GM21576 (cell line): ENCODE data around the gene FAF2.
"Not testable (repeated sequence)": the region's sequence is repeated elsewhere in the genome, so short reads cannot be mapped to it uniquely, and the experiment has no call there.

Experiments used
- ATAC-seq: cut with Tn5 transposase; IDR thresholded peaks from one replicate; pipeline ENCODE4 v1.9.1; 2021; ENCODE audit warnings: mild to moderate bottlenecking, moderate library complexity; ENCODE audit not compliant: unreplicated experiment

FAF2 gene

DNA sequence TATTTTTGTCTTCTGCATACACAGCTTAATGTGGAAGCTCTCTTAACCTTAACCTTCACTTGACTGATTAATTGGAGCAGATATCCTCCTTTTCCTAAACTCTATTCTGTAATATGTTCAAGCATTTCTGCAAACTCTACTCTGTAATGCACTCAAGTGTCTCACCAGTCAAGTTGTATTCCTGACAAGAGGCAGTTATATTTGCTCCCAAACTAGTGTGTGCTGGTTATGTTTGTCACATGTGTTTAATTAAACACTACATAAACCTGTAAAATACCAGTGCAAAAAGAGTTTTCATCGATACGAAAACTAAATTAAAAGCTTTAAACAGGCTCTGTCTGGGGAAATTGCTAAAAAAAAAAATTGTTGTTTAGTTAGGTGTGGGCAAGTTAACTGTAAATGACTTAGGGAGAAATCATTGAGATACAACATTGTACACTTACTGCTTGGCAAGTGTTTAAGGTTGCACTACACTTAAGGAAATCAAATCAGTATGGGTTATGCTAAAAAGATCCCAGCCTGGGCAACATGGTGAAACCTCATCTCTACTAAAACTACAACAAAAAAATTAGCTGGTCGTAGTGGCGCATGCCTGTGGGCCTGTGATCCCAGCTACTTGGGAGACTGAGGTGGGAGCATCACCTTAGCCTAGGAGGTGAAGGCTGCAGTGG, 6.7 kb downstream of the FAF2 start:
- ATAC-seq: no peak

- ATAC-seq: no peak
These were observed 10.8 kb downstream of the FAF2 start for GRCh38 chr5:176458904-176459561.

GRCh38 chr5:176461349-176461748, 13.2 kb downstream of the FAF2 start:
- ATAC-seq: no peak

- ATAC-seq: no peak
These were observed 15.1 kb downstream of the FAF2 start for GRCh38 chr5:176463113-176463764.

DNA sequence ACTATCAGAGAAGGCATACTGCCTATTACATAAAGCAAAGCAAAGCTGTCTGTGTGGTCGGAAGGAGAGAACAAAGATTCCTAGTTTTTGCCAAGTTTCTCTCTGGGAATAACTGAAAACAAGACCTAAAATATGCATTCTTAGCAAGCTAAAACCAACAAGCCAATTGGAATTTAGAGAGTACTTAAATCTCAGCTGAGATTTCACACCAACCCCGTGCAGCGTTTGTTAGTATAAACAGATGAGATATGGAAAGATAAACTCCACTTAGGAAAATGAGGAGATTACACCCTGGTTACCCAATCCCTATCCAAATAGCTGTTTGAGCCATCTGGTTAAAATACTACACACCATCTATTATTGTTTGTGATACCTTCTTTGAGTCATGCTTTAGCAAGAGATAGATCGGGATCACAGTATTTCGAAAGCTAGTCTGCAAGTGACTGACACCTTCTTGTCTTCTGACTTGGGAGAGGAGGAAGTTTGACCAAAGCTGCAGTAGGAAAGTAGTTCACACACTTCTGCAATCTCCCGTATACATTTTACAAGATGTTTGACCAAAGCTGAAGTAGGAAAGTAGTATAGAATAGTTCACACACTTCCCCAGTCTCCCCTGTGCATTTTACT, 18.2 kb downstream of the FAF2 start:
- no peak for ATAC-seq

GRCh38 chr5:176469296-176469695, 21.1 kb downstream of the FAF2 start:
- ATAC-seq: no peak

GRCh38 chr5:176470539-176470938, 22.4 kb downstream of the FAF2 start:
- ATAC-seq: no peak

- ATAC-seq: no peak
These were observed 22.9 kb downstream of the FAF2 start for GRCh38 chr5:176471098-176471497.

- ATAC-seq: no peak
These were observed 25.3 kb downstream of the FAF2 start for GRCh38 chr5:176473335-176474006.

GRCh38 chr5:176474476-176474875, 26.3 kb downstream of the FAF2 start:
- no peak for ATAC-seq

GRCh38 chr5:176481711-176482110, 33.5 kb downstream of the FAF2 start:
- ATAC-seq: no peak

DNA sequence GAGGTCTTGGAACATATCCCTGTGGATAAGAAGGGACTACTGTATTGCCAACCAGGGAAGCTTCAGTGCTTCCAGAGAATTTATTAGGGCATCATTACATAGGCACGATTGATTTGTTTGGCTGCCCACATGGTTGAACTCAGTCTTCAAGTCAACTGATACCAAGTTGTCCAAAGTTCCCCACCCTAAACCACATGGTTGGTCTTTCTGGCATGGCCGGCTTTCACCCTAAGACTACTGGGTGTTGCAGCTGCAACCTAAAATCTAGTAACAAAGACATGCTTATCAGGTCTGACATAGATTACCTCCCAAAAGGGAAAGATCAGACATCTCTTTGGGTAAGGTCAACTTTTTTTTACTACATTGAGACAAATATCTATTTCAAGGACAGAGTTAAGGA, 37.0 kb downstream of the FAF2 start:
- ATAC-seq: no peak

DNA sequence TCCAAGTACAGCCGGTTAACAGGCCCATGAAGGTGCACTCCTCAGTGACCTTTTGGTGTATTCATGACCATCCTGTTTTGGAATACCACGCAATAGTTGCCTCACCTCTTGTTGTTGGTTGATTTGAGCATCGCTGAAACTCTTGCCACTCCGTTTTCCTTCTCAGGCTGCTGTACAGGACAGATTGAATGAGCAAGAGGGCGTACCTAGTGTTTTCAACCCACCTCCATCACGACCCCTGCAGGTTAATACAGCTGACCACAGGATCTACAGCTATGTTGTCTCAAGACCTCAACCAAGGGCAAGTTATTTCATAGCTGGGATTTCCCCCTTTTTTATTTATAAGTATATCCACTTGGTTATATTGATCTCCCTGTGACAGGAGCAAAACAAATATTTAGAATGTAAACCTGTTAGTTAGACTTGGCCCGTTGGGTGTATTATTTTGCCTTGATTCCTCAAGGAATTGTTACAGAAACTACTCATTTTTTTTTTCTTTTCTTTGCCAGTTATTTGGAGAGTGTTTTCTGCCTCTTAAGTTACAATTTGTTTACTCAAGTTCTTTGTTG, 38.1 kb downstream of the FAF2 start:
- no peak for ATAC-seq

DNA sequence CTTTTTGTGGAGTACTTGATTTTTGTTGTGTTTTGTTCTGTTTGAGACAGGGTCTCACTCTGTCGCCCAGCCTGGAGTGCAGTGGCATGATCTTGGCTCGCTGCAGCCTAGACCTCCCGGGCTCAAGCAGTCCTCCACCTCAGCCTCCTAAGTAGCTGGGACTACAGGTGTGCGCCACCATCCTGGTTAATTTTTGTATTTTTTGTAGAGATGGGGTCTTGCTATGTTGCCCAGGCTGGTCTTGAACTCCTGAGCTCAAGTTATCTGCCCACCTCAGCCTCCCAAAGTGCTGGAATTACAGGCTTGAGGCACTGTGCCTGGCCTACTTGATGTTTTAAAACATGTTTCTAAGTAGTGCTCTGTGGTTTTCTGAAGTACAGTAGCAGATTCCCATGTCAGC, 39.0 kb downstream of the FAF2 start:
- not testable (repeated sequence) for ATAC-seq

GRCh38 chr5:176489077-176489476, 40.9 kb downstream of the FAF2 start:
- ATAC-seq: no peak

DNA sequence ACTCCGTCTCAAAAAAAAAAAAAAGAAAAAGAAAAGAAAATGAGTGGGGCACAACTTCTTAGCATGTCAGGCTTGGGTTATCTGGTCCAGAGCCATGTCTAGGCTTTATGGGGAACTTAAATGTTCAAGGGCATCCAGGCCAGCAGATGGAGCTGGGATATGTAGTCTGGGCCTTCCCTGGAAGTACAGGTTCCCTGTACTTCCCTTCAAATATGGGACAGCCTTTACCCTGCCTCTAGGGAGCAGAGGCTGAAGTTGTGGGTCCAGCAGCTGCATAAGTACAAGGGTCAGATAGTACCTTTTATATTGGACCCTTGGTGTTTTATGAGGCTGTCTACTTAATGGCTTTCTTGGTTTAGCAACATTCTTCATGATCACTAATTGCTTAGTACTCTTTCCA, 42.1 kb downstream of the FAF2 start:
- ATAC-seq: no peak

GRCh38 chr5:176491101-176491502, 42.9 kb downstream of the FAF2 start:
- no peak for ATAC-seq

DNA sequence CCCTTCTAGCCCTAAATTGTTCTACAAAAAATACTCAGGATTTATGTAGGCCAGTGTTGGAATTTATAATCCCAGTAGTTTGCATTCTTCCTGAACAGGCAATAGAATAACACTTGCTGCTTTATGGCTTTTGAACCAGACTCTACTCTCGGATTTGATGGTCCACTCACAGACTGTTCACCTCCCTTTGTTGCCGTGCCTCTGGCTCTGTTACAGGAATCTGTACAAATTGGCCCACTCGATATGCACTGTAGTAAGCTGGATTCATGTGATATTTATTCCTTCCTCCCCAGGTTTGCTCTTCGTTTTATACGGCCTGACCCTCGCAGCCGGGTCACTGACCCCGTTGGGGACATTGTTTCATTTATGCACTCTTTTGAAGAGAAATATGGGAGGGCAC, 43.7 kb downstream of the FAF2 start:
- ATAC-seq: no peak

GRCh38 chr5:176492431-176492830, 44.2 kb downstream of the FAF2 start:
- no peak for ATAC-seq

- no peak for ATAC-seq
These were observed 49.7 kb downstream of the FAF2 start for GRCh38 chr5:176497852-176498251.

DNA sequence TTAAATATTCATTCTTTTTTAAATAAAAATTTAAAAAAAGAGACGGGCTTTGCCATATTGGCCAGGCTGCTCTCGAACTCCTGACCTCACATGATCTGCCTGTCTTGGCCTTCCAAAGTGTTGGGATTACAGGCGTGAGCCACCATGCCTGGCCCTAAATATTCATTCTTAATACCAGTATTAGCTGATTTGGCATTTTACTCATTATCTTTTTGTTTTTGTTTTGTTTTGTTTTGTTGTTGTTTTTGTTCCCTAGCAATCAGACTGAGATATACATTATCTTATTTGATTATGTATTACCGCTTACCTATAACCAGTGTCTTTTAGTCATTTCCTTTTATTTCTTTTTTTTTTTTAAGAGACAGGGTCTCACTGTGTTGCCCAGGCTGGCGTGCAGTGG, 51.1 kb downstream of the FAF2 start:
- ATAC-seq: no peak
